Loucy (cell line): ENCODE results near the gene FGF22.

Experiments
- H2AFZ ChIP-seq: fragments of 200-600 bp; sonication (generic); 2 replicates; pipeline ENCODE4 v1.6.0; 2016; ENCODE audit warnings: antibody characterized with exemption, mild to moderate bottlenecking, low read length, moderate library complexity
- H3F3A ChIP-seq: fragments of 200-600 bp; 2 replicates; pipeline ENCODE4 v1.6.0; 2016; ENCODE audit warnings: antibody characterized with exemption, low read depth, mild to moderate bottlenecking
- H3K27me3 ChIP-seq: fragments of 200-600 bp; sonication (generic); 2 replicates; pipeline ENCODE4 v1.6.1; 2014; ENCODE audit warnings: low read length, mild to moderate bottlenecking; ENCODE audit not compliant: insufficient read depth, poor library complexity, severe bottlenecking
- H3K36me3 ChIP-seq: fragments of 200-600 bp; sonication (generic); 2 replicates; pipeline ENCODE4 v1.6.1; 2016; ENCODE audit warnings: low read length; ENCODE audit not compliant: insufficient read depth
- H3K4me1 ChIP-seq: fragments of 200-600 bp; sonication (generic); 2 replicates; pipeline ENCODE4 v1.5.1; 2014; ENCODE audit warnings: low read length, mild to moderate bottlenecking; ENCODE audit not compliant: insufficient read depth, poor library complexity, severe bottlenecking
- H3K4me2 ChIP-seq: fragments of 200-600 bp; sonication (generic); 2 replicates; pipeline ENCODE4 v1.6.0; 2014; ENCODE audit warnings: antibody characterized with exemption, low read length, low read depth, mild to moderate bottlenecking; ENCODE audit not compliant: poor library complexity, severe bottlenecking
- H3K4me3 ChIP-seq: fragments of 200-600 bp; sonication (generic); 2 replicates; pipeline ENCODE4 v1.5.1; 2014; ENCODE audit warnings: low read length, mild to moderate bottlenecking, mixed read lengths; ENCODE audit not compliant: poor library complexity, severe bottlenecking
- H3K79me2 ChIP-seq: fragments of 200-600 bp; sonication (generic); 2 replicates; pipeline ENCODE4 v1.6.1; 2014; ENCODE audit warnings: low read length; ENCODE audit not compliant: insufficient read depth
- H3K9ac ChIP-seq: fragments of 200-600 bp; sonication (generic); 2 replicates; pipeline ENCODE4 v1.6.0; 2014; ENCODE audit warnings: mild to moderate bottlenecking, low read depth, low read length, moderate library complexity; ENCODE audit not compliant: poor library complexity, severe bottlenecking
- H3K9me2 ChIP-seq: fragments of 200-600 bp; sonication (generic); replicated peaks from 2 replicates; pipeline ENCODE4 v1.6.1; 2016; ENCODE audit warnings: low read depth, low read length, mixed read lengths
- H3K9me3 ChIP-seq: fragments of 200-600 bp; sonication (generic); 2 replicates; pipeline ENCODE4 v1.6.1; 2014; ENCODE audit warnings: mild to moderate bottlenecking, antibody characterized with exemption, low read length, low read depth; ENCODE audit not compliant: insufficient read depth
- H4K20me1 ChIP-seq: fragments of 200-600 bp; sonication (generic); 2 replicates; pipeline ENCODE4 v1.6.0; 2014; ENCODE audit warnings: antibody characterized with exemption, low read length, mild to moderate bottlenecking; ENCODE audit not compliant: insufficient read depth, poor library complexity, severe bottlenecking
- EZH2phosphoT487 ChIP-seq: fragments of 200-600 bp; IDR thresholded peaks from 2 replicates; pipeline ENCODE4 v1.6.1; 2018; ENCODE audit warnings: antibody characterized with exemption, mild to moderate bottlenecking, moderate library complexity, borderline replicate concordance
- TF ChIP-seq, protein P1 (sequence below): fragments of 200-600 bp; sonication (generic); conservative IDR thresholded peaks from 2 replicates; pipeline ENCODE4 v1.5.1; 2014; ENCODE audit warnings: mild to moderate bottlenecking, antibody characterized with exemption, low read length

The FGF22 gene

DNA sequence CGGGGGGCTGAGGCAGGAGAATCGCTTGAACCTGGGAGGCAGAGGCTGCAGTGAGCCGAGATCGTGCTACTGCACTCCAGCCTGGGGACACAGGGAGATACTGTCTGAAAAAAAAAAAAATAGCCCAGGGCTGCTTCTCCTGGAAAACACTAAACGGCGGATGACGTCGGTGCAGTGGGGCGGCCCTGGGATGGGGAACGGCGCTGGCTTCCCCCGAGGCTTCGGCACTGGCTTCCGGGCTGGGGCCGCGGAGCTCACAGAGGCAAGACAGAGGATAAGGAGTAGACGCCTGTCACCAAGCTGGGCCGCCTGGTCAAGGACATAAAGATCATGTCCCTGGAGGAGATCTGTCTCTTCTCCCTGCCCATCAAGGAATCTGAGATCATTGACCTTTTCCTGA lies 50.5 kb downstream of the FGF22 start:
- no peak overlapping the region for H3K9ac ChIP-seq
- TF ChIP-seq, protein P1, sequence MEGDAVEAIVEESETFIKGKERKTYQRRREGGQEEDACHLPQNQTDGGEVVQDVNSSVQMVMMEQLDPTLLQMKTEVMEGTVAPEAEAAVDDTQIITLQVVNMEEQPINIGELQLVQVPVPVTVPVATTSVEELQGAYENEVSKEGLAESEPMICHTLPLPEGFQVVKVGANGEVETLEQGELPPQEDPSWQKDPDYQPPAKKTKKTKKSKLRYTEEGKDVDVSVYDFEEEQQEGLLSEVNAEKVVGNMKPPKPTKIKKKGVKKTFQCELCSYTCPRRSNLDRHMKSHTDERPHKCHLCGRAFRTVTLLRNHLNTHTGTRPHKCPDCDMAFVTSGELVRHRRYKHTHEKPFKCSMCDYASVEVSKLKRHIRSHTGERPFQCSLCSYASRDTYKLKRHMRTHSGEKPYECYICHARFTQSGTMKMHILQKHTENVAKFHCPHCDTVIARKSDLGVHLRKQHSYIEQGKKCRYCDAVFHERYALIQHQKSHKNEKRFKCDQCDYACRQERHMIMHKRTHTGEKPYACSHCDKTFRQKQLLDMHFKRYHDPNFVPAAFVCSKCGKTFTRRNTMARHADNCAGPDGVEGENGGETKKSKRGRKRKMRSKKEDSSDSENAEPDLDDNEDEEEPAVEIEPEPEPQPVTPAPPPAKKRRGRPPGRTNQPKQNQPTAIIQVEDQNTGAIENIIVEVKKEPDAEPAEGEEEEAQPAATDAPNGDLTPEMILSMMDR = no peak
- no peak for TF ChIP-seq EZH2phosphoT487

More for the DNA sequence above, 50.5 kb downstream of the FGF22 start:
- Histone ChIP-seq H3K79me2 (peaks cover 16% of the 10 kb centered on the region), H3K4me2 (no peak overlapping the region), H4K20me1 (no peaks in the 10 kb centered on the region), H3K27me3 (no peaks in the 10 kb centered on the region), H3K4me1 (peaks cover 8% of the 10 kb centered on the region), H3K9me2 (no peaks in the 10 kb centered on the region), H2AFZ (no peak overlapping the region), H3K36me3 (no peaks in the 10 kb centered on the region), H3K9me3 (no peaks in the 10 kb centered on the region), H3K4me3 (no peak overlapping the region), H3F3A (no peaks in the 10 kb centered on the region)
